Endodermal cell (in vitro differentiated cells): ENCODE results near the gene OMA1. TPM values are rescaled to one million over a fixed set of nuclear protein-coding genes. Genes with fewer than 3 reads are reported as not detected.

Experiments used
- DNase-seq: peaks from one replicate; pipeline ENCODE4 v3.0.0-alpha.2; 2017
- H3K27ac ChIP-seq: 2 replicates; pipeline ENCODE4 v1.5.1; 2013; ENCODE audit warnings: mild to moderate bottlenecking, low read depth, low read length, moderate library complexity
- H3K27me3 ChIP-seq: 2 replicates; pipeline ENCODE4 v1.6.1; 2013; ENCODE audit warnings: mild to moderate bottlenecking, low read length, moderate library complexity; ENCODE audit not compliant: insufficient read depth, control insufficient read depth, poor library complexity, severe bottlenecking
- H3K36me3 ChIP-seq: 2 replicates; pipeline ENCODE4 v1.7.0; 2013; ENCODE audit warnings: mild to moderate bottlenecking, low read length, moderate library complexity; ENCODE audit not compliant: control insufficient read depth, insufficient read depth
- H3K4me1 ChIP-seq: one replicate; pipeline ENCODE4 v1.7.0; 2013; ENCODE audit warnings: low read length; ENCODE audit not compliant: control insufficient read depth, insufficient read depth
- H3K4me3 ChIP-seq: 2 replicates; pipeline ENCODE4 v1.5.1; 2013; ENCODE audit warnings: mild to moderate bottlenecking, low read length, moderate library complexity
- H3K9ac ChIP-seq: 2 replicates; pipeline ENCODE4 v1.6.1; 2013; ENCODE audit warnings: mild to moderate bottlenecking, low read length, moderate library complexity; ENCODE audit not compliant: poor library complexity, severe bottlenecking; ENCODE audit errors: extremely low read depth
- H3K9me3 ChIP-seq: 2 replicates; pipeline ENCODE4 v1.6.1; 2013; ENCODE audit warnings: mild to moderate bottlenecking, low read length, moderate library complexity; ENCODE audit not compliant: control insufficient read depth
- H3K27ac Mint-ChIP-seq: 2 replicates; pipeline ENCODE4 v1.8.0; 2020; ENCODE audit warnings: mixed read lengths
- H3K27me3 Mint-ChIP-seq: 2 replicates; pipeline ENCODE4 v1.8.0; 2021; ENCODE audit warnings: mild to moderate bottlenecking, mixed read lengths; ENCODE audit not compliant: insufficient read depth
- H3K36me3 Mint-ChIP-seq: 2 replicates; pipeline ENCODE4 v1.8.0; 2020; ENCODE audit warnings: low read depth, mixed read lengths
- H3K4me1 Mint-ChIP-seq: 2 replicates; pipeline ENCODE4 v1.8.0; 2020; ENCODE audit warnings: mixed read lengths
- H3K4me3 Mint-ChIP-seq: 2 replicates; pipeline ENCODE4 v1.8.0; 2020; ENCODE audit warnings: mild to moderate bottlenecking, moderate library complexity, mixed read lengths
- H3K9me3 Mint-ChIP-seq: 2 replicates; pipeline ENCODE4 v1.8.0; 2020; ENCODE audit warnings: mild to moderate bottlenecking, mixed read lengths
- CTCF ChIP-seq: fragments of 200-600 bp; sonication (generic); conservative IDR thresholded peaks from 2 replicates; pipeline ENCODE4 v1.5.0; 2021; ENCODE audit warnings: antibody characterized with exemption, mild to moderate bottlenecking
- WGBS, 2 experiments: methylation state at CpG; one replicate each; pipeline versions ENCODE4 v1.1.5 to v1.1.7; 2013; ENCODE audit warnings: missing lambda C conversion rate in 2 of 2, mixed read lengths in 1 of 2; ENCODE audit not compliant: insufficient coverage in 1 of 2, insufficient read length in 1 of 2; 5-methylcytosine and 5-hydroxymethylcytosine counted together
- total RNA-seq, 2 donors: library from RNA; stranded (reverse); fragmentation: NEBNext Ultra II Directional in 1 of 2; extraction: Animal tissue kit (Norgen Biotek cat#: 25700) in 1 of 2; gene quantifications; 2 replicates in 1 of 2; 3 replicates in 1 of 2; pipeline ENCODE4 v1.2.1, GENCODE V29; 2021

Gene OMA1
- total RNA-seq, 2 donors from 2014 or later = 13.0 to 18.4 TPM

- Mint-ChIP-seq H3K4me3 (no peak overlapping the region), H3K9me3 (peaks cover 26% of the 10 kb centered on the region), H3K27me3 (no peaks in the 10 kb centered on the region), H3K4me1 (no peaks in the 10 kb centered on the region), H3K36me3 (peaks cover 17% of the 10 kb centered on the region), H3K27ac (no peak overlapping the region)
- Histone ChIP-seq H3K27ac (no peak overlapping the region), H3K9ac (no peak overlapping the region), H3K36me3 (no peaks in the 10 kb centered on the region), H3K27me3 (no peaks in the 10 kb centered on the region), H3K4me1 (no peaks in the 10 kb centered on the region), H3K4me3 (no peak overlapping the region), H3K9me3 (peaks cover 10% of the 10 kb centered on the region)
- 94 to 97% methylated on average over 4 of the region's 5 CpGs for WGBS, 2 experiments
- no peak for DNase-seq
- no peak for TF ChIP-seq CTCF
These were observed 59.5 kb downstream of the OMA1 start for GRCh38 chr1:58487002-58487401.

GRCh38 chr1:58481962-58482361, 64.6 kb downstream of the OMA1 start:
- no peak overlapping the region for H3K27ac Mint-ChIP-seq
- Histone ChIP-seq H3K27ac (no peak overlapping the region), H3K4me1 (no peaks in the 10 kb centered on the region), H3K36me3 (no peaks in the 10 kb centered on the region), H3K9me3 (no peaks in the 10 kb centered on the region), H3K4me3 (no peak overlapping the region), H3K27me3 (no peaks in the 10 kb centered on the region), H3K9ac (no peak overlapping the region)
- H3K36me3 Mint-ChIP-seq = peaks cover 5% of the 10 kb centered on the region
- H3K4me3 Mint-ChIP-seq = no peak overlapping the region
- no peak for TF ChIP-seq CTCF
- WGBS, 2 experiments = 92 to 94% methylated on average over 2 of the region's 2 CpGs
- DNase-seq = no peak
- no peaks in the 10 kb centered on the region for H3K27me3 Mint-ChIP-seq
- H3K9me3 Mint-ChIP-seq = no peaks in the 10 kb centered on the region
- H3K4me1 Mint-ChIP-seq = no peaks in the 10 kb centered on the region

GRCh38 chr1:58480191-58480590, 66.3 kb downstream of the OMA1 start:
- no peak for DNase-seq
- H3K9ac ChIP-seq = no peak overlapping the region
- no peaks in the 10 kb centered on the region for H3K27me3 ChIP-seq
- Mint-ChIP-seq H3K4me1 (no peaks in the 10 kb centered on the region), H3K9me3 (no peaks in the 10 kb centered on the region), H3K27me3 (no peaks in the 10 kb centered on the region), H3K27ac (no peak overlapping the region), H3K4me3 (no peak overlapping the region), H3K36me3 (peaks cover 5% of the 10 kb centered on the region)
- no peaks in the 10 kb centered on the region for H3K9me3 ChIP-seq
- 93 to 100% methylated on average over 2 of the region's 2 CpGs for WGBS, 2 experiments
- no peak for TF ChIP-seq CTCF
- H3K27ac ChIP-seq = no peak overlapping the region
- no peaks in the 10 kb centered on the region for H3K36me3 ChIP-seq
- H3K4me3 ChIP-seq = no peak overlapping the region
- no peaks in the 10 kb centered on the region for H3K4me1 ChIP-seq
